GM12878 (cell line): ENCODE data around the gene ENTPD6. TPM values are rescaled to one million over a fixed set of nuclear protein-coding genes. Genes with fewer than 3 reads are reported as not detected.

ENCODE experiments used
- ATAC-seq: fragments of 200-7000 bp; cut with Tn5 transposase; 3 replicates; pipeline ENCODE4 v1.9.1; 2020; ENCODE audit warnings: mild to moderate bottlenecking, moderate library complexity
- BruUV-seq: library from RNA; stranded (reverse); fragments of 400-500 nt; replicated peaks from 2 replicates; lab custom pipeline; 2021; lab: Mats Ljungman, UMichigan
- CTCF ChIA-PET: fragments of 300-600 bp; sonication (Branson Sonifier 250); formaldehyde crosslinking; extraction: SDS; loops from one replicate; lab custom pipeline; 2021; ENCODE audit warnings: inconsistent platforms; lab: Yijun Ruan, JAX
- POLR2A ChIA-PET: fragments of 350-600 bp; formaldehyde crosslinking; extraction: SDS; loops from one replicate; lab custom pipeline; 2021; ENCODE audit warnings: inconsistent platforms; lab: Charles Lee
- RAD21 ChIA-PET: fragments of 300-600 bp; sonication (Branson Sonifier 250); formaldehyde crosslinking; loops from one replicate; lab custom pipeline; 2023; ENCODE audit warnings: antibody characterized with exemption; ENCODE audit not compliant: unreplicated experiment; lab: Charles Lee
- SMC1A ChIA-PET: fragments of 300-600 bp; sonication (Branson Sonifier 250); formaldehyde crosslinking; loops from one replicate; lab custom pipeline; 2023; ENCODE audit not compliant: unreplicated experiment, uncharacterized antibody; lab: Charles Lee
- DNase-seq: peaks from one replicate; pipeline ENCODE4 v3.0.0-alpha.2; 2011; ENCODE audit warnings: low read depth, low spot score
- FAIRE-seq: peaks from 3 replicates; lab custom pipeline; 2011; peaks lifted over from hg19 to GRCh38; lab: Jason Lieb, UNC
- H2AFZ ChIP-seq: 2 replicates; pipeline ENCODE4 v1.6.0; 2011; ENCODE audit warnings: low read depth, low read length, control low read depth; ENCODE audit not compliant: control insufficient read depth
- H3K27ac ChIP-seq: 2 replicates; pipeline ENCODE4 v1.5.1; 2011; ENCODE audit warnings: control low read depth; ENCODE audit not compliant: control insufficient read depth, insufficient read depth
- H3K27me3 ChIP-seq, 2 experiments: replicated peaks in 1 of 2; 2 replicates each; pipeline versions ENCODE4 v1.6.0 to v1.6.1; 2011; ENCODE audit warnings: low read length in 1 of 2; ENCODE audit not compliant: control insufficient read depth in 2 of 2, insufficient read depth in 2 of 2
- H3K36me3 ChIP-seq, 2 experiments: 2 replicates each; pipeline ENCODE4 v1.5.1; 2011; ENCODE audit warnings: low read length in 1 of 2; ENCODE audit not compliant: control insufficient read depth in 2 of 2, insufficient read depth in 2 of 2
- H3K4me1 ChIP-seq: 2 replicates; pipeline ENCODE4 v1.6.1; 2011; ENCODE audit warnings: mild to moderate bottlenecking, low read length, moderate library complexity, mixed read lengths; ENCODE audit not compliant: control insufficient read depth, insufficient read depth
- H3K4me2 ChIP-seq: 2 replicates; pipeline ENCODE4 v1.6.0; 2011; ENCODE audit warnings: control low read depth; ENCODE audit not compliant: control insufficient read depth, insufficient read depth
- H3K4me3 ChIP-seq: fragments of 200-600 bp; sonication (generic); 2 replicates; pipeline ENCODE4 v1.5.1; 2016
- H3K79me2 ChIP-seq: 2 replicates; pipeline ENCODE4 v1.6.0; 2011; ENCODE audit warnings: low read length; ENCODE audit not compliant: control insufficient read depth, insufficient read depth
- H3K9ac ChIP-seq: 2 replicates; pipeline ENCODE4 v1.8.0; 2011; ENCODE audit warnings: low read length, control low read depth, mixed read lengths; ENCODE audit not compliant: control insufficient read depth, insufficient read depth
- H3K9me3 ChIP-seq: replicated peaks from 3 replicates; pipeline ENCODE4 v1.5.1; 2011; ENCODE audit warnings: mild to moderate bottlenecking, low read length; ENCODE audit not compliant: control insufficient read depth, insufficient read depth
- H4K20me1 ChIP-seq: 2 replicates; pipeline ENCODE4 v1.6.0; 2011; ENCODE audit not compliant: control insufficient read depth, insufficient read depth
- FOS ChIP-seq: IDR thresholded peaks from 3 replicates; pipeline ENCODE4 v1.6.1; 2011; ENCODE audit warnings: borderline replicate concordance; ENCODE audit not compliant: insufficient read length; ENCODE audit errors: extremely low read depth
- HSF1 ChIP-seq: fragments of 150-350 bp; IDR thresholded peaks from 2 replicates; pipeline ENCODE4 v1.6.1; 2014; ENCODE audit warnings: mild to moderate bottlenecking, low read depth, low read length
- IKZF1 ChIP-seq: fragments of 450-650 bp; conservative IDR thresholded peaks from 2 replicates; pipeline ENCODE4 v1.6.1; 2017; ENCODE audit warnings: antibody characterized with exemption, mild to moderate bottlenecking
- IRF3 ChIP-seq: fragments of 450-650 bp; IDR thresholded peaks from 2 replicates; pipeline ENCODE4 v1.6.1; 2014; ENCODE audit warnings: mild to moderate bottlenecking
- LARP7 ChIP-seq: fragments of 450-650 bp; IDR thresholded peaks from 2 replicates; pipeline ENCODE4 v1.6.1; 2017; ENCODE audit warnings: mild to moderate bottlenecking
- SMAD1 ChIP-seq: fragments of 450-650 bp; IDR thresholded peaks from 2 replicates; pipeline ENCODE4 v1.6.1; 2018; ENCODE audit warnings: mild to moderate bottlenecking, low read depth; ENCODE audit not compliant: partially characterized antibody
- SMARCA5 ChIP-seq: fragments of 450-650 bp; IDR thresholded peaks from 2 replicates; pipeline ENCODE4 v1.6.1; 2017; ENCODE audit warnings: mild to moderate bottlenecking
- ZNF207 ChIP-seq: fragments of 450-650 bp; IDR thresholded peaks from 2 replicates; pipeline ENCODE4 v1.6.1; 2014; ENCODE audit warnings: antibody characterized with exemption, mild to moderate bottlenecking, borderline replicate concordance
- ZSCAN29 ChIP-seq: fragments of 450-650 bp; IDR thresholded peaks from 2 replicates; pipeline ENCODE4 v1.6.1; 2017; ENCODE audit warnings: mild to moderate bottlenecking, moderate library complexity
- whole genome bisulfite sequencing: methylation state at CpG from one replicate; pipeline ENCODE4 v1.1.6; 2016; ENCODE audit warnings: low lambda C conversion rate; ENCODE audit not compliant: insufficient replicate concordance, insufficient coverage; ENCODE audit errors: missing lambda C conversion rate; 5-methylcytosine and 5-hydroxymethylcytosine counted together
- in situ Hi-C: fragments of 300-500 bp; cut with MboI; formaldehyde crosslinking; loops from 9 replicates; pipeline ENCODE4 v1.14.3; 2018; ENCODE audit warnings: mixed read lengths
- intact Hi-C: fragments of 100-400 bp; cut with micrococcal nuclease; formaldehyde crosslinking; loops from one replicate; pipeline ENCODE4 v1.14.2; 2022; ENCODE audit not compliant: unreplicated experiment
- polyA plus RNA-seq, 11 experiments: library from polyadenylated mRNA; depleted of rRNA in 4 of 11; unstranded in 6 of 11; stranded (reverse) in 5 of 11; fragments of >200 nt; fragmentation: Nextera tagmentation in 4 of 11; fragmentation: Illumina TruSeq in 1 of 11; extraction: Ambion mirVana in 4 of 11; extraction: Trizol in 1 of 11; gene quantifications; 1 replicate in 1 of 11; 2 replicates in 10 of 11; pipeline versions ENCODE4 v1.2.1 to v1.2.3, GENCODE V29; 2011 to 2016; ENCODE audit warnings: inconsistent platforms in 2 of 11, missing spikeins in 2 of 11, low read depth in 1 of 11
- total RNA-seq, 4 experiments: library from RNA; depleted of rRNA in 3 of 4; stranded (reverse); fragments of >200 nt in 3 of 4; fragmentation: Illumina TruSeq in 1 of 4; extraction: Trizol in 1 of 4; gene quantifications; 2 replicates each; pipeline versions ENCODE4 v1.2.1 to v1.2.3, GENCODE V29; 2013 to 2021
- TF ChIP-seq, protein P1 (sequence below): fragments of 450-650 bp; IDR thresholded peaks from 2 replicates; pipeline ENCODE4 v1.6.1; 2017; ENCODE audit warnings: mild to moderate bottlenecking, moderate library complexity
- TF ChIP-seq, protein P2 (sequence below): fragments of 450-650 bp; IDR thresholded peaks from 2 replicates; pipeline ENCODE4 v1.6.1; 2017; ENCODE audit warnings: mild to moderate bottlenecking, low read depth, inconsistent platforms; ENCODE audit not compliant: poor library complexity, severe bottlenecking

The ENTPD6 gene
- total and polyA plus RNA-seq, 10 of the 15 experiments (the other 5 are each of a cell fraction or from before 2014, with no cell fraction given), result 0.53 to 45.4 (median 31.1) TPM

DNA sequence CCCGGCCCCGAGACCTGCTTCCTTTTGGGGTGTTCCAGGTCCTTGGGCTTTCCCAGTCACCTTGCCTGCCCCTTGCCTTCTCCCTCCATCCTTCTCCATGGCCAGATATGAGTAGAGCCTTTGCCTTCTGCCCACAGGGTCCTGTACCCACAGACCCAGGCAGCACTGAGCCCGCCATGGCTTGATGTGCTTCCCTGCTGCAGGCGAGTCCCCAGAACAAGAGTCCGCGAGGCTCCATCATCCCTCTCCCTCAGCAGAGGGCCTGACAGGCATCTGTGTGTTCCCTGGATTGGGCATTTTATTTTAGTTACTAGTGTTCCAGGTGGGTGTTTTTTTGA is 74.3 kb downstream of the ENTPD6 start:
- Histone ChIP-seq H3K4me1 (no peaks in the 10 kb centered on the region), H2AFZ (no peak overlapping the region), H3K36me3 (peaks cover 15 to 26% of the 10 kb centered on the region in 2 experiments), H3K4me2 (no peak overlapping the region), H3K9ac (no peak overlapping the region), H3K79me2 (no peaks in the 10 kb centered on the region), H3K27me3 (no peaks in the 10 kb centered on the region), H4K20me1 (no peaks in the 10 kb centered on the region), H3K4me3 (no peak overlapping the region), H3K9me3 (no peaks in the 10 kb centered on the region), H3K27ac (no peak overlapping the region)
- intact Hi-C loops, result loop anchor here (10.0 kb wide), 1 partner anchor 65 kb away; no protein-coding TSS in a partner anchor
- no peak for FAIRE-seq
- in situ Hi-C loops, result loop anchor here (25.0 kb wide), 1 partner anchor 1908 kb away; the partner anchor contains the start of genes GZF1 and NXT1
- BruUV-seq, result no TSS peak
- TF ChIP-seq FOS (no peak), IKZF1 (no peak), ZSCAN29 (no peak), LARP7 (no peak), SMAD1 (no peak), SMARCA5 (no peak), HSF1 (no peak), ZNF207 (no peak), IRF3 (no peak)
- TF ChIP-seq, protein P1, sequence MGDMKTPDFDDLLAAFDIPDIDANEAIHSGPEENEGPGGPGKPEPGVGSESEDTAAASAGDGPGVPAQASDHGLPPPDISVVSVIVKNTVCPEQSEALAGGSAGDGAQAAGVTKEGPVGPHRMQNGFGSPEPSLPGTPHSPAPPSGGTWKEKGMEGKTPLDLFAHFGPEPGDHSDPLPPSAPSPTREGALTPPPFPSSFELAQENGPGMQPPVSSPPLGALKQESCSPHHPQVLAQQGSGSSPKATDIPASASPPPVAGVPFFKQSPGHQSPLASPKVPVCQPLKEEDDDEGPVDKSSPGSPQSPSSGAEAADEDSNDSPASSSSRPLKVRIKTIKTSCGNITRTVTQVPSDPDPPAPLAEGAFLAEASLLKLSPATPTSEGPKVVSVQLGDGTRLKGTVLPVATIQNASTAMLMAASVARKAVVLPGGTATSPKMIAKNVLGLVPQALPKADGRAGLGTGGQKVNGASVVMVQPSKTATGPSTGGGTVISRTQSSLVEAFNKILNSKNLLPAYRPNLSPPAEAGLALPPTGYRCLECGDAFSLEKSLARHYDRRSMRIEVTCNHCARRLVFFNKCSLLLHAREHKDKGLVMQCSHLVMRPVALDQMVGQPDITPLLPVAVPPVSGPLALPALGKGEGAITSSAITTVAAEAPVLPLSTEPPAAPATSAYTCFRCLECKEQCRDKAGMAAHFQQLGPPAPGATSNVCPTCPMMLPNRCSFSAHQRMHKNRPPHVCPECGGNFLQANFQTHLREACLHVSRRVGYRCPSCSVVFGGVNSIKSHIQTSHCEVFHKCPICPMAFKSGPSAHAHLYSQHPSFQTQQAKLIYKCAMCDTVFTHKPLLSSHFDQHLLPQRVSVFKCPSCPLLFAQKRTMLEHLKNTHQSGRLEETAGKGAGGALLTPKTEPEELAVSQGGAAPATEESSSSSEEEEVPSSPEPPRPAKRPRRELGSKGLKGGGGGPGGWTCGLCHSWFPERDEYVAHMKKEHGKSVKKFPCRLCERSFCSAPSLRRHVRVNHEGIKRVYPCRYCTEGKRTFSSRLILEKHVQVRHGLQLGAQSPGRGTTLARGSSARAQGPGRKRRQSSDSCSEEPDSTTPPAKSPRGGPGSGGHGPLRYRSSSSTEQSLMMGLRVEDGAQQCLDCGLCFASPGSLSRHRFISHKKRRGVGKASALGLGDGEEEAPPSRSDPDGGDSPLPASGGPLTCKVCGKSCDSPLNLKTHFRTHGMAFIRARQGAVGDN, result no peak
- TF ChIP-seq, protein P2, sequence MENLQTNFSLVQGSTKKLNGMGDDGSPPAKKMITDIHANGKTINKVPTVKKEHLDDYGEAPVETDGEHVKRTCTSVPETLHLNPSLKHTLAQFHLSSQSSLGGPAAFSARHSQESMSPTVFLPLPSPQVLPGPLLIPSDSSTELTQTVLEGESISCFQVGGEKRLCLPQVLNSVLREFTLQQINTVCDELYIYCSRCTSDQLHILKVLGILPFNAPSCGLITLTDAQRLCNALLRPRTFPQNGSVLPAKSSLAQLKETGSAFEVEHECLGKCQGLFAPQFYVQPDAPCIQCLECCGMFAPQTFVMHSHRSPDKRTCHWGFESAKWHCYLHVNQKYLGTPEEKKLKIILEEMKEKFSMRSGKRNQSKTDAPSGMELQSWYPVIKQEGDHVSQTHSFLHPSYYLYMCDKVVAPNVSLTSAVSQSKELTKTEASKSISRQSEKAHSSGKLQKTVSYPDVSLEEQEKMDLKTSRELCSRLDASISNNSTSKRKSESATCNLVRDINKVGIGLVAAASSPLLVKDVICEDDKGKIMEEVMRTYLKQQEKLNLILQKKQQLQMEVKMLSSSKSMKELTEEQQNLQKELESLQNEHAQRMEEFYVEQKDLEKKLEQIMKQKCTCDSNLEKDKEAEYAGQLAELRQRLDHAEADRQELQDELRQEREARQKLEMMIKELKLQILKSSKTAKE, result no peak
- SMC1A ChIA-PET, result no interaction called here
- CTCF ChIA-PET, result interaction anchor here (0.6 kb wide), 1 partner anchor 470 kb away, joined by 3 read pairs; no protein-coding TSS in a partner anchor
- POLR2A ChIA-PET, result no interaction called here
- ATAC-seq, result no peak
- 97% methylated on average over 6 of the region's 6 CpGs for WGBS
- no peak for DNase-seq
- RAD21 ChIA-PET, result no interaction called here
